Mucosa of gallbladder (tissue), 1 donor: ENCODE results near the gene GRIN2D. TPM values are rescaled to one million over a fixed set of nuclear protein-coding genes. Genes with fewer than 3 reads are reported as not detected.

Experiments
- DNase-seq: peaks from one replicate; pipeline ENCODE4 v3.0.0-alpha.2; 2020; ENCODE audit warnings: low spot score
- total RNA-seq: library from RNA; stranded (reverse); gene quantifications from one replicate; pipeline ENCODE4 v1.2.1, GENCODE V29; 2021
- donor health status: DM: no; HTN: no; CAD: no.

The GRIN2D gene
- total RNA-seq, 1 donor from 2014 or later = 0.69 TPM

DNA sequence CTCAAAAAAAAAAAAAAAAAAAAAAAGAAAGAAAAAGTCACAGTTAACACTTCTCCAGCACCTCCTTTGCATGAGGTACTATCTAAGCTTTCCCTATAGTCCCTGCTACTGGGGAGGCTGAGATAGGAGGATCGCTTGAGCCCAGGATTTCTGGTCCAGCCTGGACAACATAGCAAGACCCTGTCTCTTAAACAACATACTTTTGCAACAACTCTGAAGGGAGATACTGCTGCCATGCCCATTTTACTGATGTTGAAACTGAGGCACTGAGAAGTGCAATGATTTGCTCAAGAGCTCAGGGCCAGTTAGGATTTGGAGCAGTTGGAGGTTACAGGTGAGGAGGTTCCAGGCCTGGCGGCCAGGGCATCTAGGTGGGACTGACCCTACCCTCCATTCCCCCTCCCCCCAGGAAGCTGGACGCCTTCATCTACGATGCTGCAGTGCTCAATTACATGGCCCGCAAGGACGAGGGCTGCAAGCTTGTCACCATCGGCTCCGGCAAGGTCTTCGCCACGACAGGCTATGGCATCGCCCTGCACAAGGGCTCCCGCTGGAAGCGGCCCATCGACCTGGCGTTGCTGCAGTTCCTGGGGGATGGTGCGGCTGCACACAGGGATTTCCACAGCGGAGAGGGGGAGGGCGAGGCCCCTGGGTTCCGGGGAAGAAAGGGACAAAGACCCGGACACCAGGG is 48.0 kb downstream of the GRIN2D start:
- DNase-seq = no peak

DNA sequence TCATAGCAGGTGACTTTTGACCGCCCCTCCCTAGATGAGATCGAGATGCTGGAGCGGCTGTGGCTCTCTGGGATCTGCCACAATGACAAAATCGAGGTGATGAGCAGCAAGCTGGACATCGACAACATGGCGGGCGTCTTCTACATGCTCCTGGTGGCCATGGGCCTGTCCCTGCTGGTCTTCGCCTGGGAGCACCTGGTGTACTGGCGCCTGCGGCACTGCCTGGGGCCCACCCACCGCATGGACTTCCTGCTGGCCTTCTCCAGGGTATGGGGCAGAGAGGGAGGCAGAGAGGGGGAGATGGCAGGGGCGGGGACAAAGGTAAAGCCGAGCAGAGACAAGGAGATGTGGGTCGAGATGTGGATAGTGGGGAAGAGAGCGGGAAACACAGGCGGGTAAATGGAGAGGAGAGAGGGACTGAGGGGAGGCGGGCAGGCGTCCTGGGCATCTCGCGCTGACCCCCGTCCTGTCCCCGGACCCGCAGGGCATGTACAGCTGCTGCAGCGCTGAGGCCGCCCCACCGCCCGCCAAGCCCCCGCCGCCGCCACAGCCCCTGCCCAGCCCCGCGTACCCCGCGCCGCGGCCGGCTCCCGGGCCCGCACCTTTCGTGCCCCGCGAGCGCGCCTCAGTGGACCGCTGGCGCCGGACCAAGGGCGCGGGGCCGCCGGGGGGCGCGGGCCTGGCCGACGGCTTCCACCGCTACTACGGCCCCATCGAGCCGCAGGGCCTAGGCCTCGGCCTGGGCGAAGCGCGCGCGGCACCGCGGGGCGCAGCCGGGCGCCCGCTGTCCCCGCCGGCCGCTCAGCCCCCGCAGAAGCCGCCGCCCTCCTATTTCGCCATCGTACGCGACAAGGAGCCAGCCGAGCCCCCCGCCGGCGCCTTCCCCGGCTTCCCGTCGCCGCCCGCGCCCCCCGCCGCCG is 48.9 kb downstream of the GRIN2D start:
- DNase-seq = no peak

DNA sequence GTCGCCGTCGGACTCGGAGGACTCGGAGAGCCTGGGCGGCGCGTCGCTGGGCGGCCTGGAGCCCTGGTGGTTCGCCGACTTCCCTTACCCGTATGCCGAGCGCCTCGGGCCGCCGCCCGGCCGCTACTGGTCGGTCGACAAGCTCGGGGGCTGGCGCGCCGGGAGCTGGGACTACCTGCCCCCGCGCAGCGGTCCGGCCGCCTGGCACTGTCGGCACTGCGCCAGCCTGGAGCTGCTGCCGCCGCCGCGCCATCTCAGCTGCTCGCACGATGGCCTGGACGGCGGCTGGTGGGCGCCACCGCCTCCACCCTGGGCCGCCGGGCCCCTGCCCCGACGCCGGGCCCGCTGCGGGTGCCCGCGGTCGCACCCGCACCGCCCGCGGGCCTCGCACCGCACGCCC is 49.8 kb downstream of the GRIN2D start:
- no peak for DNase-seq

Other genes starting within 250 kb of the GRIN2D start
- 22.6 TPM for gene LIG1, start 223.3 kb upstream of the GRIN2D start, total RNA-seq
- gene ZSWIM9, start 223.0 kb upstream of the GRIN2D start, total RNA-seq = 10.7 TPM
- gene CARD8, start 137.8 kb upstream of the GRIN2D start, total RNA-seq = 38.6 TPM
- gene ZNF114, start 123.6 kb upstream of the GRIN2D start, total RNA-seq = 0.43 TPM
- 52.4 TPM for gene EMP3, start 68.1 kb upstream of the GRIN2D start, total RNA-seq
- 18.0 TPM for gene TMEM143, start 29.7 kb upstream of the GRIN2D start, total RNA-seq
- not detected for gene SYNGR4, start 29.3 kb upstream of the GRIN2D start, total RNA-seq
- 205 TPM for gene KDELR1, start 2.1 kb upstream of the GRIN2D start, total RNA-seq
- 27.6 TPM for gene GRWD1, start 52.3 kb downstream of the GRIN2D start, total RNA-seq
- gene KCNJ14, start 61.9 kb downstream of the GRIN2D start, total RNA-seq = 1.0 TPM
- 141 TPM for gene CYTH2, start 75.7 kb downstream of the GRIN2D start, total RNA-seq
- gene LMTK3, start 118.2 kb downstream of the GRIN2D start, total RNA-seq = 21.0 TPM
- gene SULT2B1, start 158.5 kb downstream of the GRIN2D start, total RNA-seq = 13.1 TPM
- not detected for gene SPACA4, start 213.1 kb downstream of the GRIN2D start, total RNA-seq
- gene FAM83E, start 221.4 kb downstream of the GRIN2D start, total RNA-seq = 143 TPM
- gene RPL18, start 225.5 kb downstream of the GRIN2D start, total RNA-seq = 1,057 TPM
- gene SPHK2, start 225.8 kb downstream of the GRIN2D start, total RNA-seq = 51.8 TPM
- 39.9 TPM for gene DBP, start 243.7 kb downstream of the GRIN2D start, total RNA-seq